ENCODE results near the gene UBE2E2.

DNA sequence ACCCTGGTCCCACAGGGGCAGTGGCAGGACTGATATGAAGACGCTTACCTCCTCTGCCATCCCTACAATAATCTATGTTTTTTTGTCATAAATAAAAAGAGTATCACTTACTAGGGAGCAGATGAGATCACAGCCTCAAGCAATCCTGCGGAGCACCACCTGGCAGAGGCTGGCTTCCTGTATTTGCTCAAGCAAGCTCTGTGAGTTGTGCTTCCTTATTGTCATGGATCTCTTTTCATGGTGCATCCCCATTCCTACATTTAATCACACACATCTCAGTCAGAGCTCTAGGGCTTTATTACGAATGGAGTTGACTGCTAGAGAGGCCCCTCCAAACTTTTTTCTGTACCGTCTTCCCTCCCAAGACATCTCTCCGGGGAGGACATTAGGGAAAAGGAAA, 186.0 kb downstream of the UBE2E2 start:
- TF ChIP-seq, protein P1, sequence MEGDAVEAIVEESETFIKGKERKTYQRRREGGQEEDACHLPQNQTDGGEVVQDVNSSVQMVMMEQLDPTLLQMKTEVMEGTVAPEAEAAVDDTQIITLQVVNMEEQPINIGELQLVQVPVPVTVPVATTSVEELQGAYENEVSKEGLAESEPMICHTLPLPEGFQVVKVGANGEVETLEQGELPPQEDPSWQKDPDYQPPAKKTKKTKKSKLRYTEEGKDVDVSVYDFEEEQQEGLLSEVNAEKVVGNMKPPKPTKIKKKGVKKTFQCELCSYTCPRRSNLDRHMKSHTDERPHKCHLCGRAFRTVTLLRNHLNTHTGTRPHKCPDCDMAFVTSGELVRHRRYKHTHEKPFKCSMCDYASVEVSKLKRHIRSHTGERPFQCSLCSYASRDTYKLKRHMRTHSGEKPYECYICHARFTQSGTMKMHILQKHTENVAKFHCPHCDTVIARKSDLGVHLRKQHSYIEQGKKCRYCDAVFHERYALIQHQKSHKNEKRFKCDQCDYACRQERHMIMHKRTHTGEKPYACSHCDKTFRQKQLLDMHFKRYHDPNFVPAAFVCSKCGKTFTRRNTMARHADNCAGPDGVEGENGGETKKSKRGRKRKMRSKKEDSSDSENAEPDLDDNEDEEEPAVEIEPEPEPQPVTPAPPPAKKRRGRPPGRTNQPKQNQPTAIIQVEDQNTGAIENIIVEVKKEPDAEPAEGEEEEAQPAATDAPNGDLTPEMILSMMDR (IDR thresholded peaks at IDR 0.05; ENCODE audit: borderline replicate concordance, extremely low read depth, low read length, poor library complexity, severe bottlenecking): no peak
- no peak for TF ChIP-seq EZH2 (IDR thresholded peaks at IDR 0.05; ENCODE audit: borderline replicate concordance, low read depth, low read length, severe bottlenecking)
